CD4-positive, alpha-beta T cell treated with Interleukin-10 for 1 hour (primary cell): ENCODE results near the gene CD59.
"Not testable (repeated sequence)": the region's sequence is repeated elsewhere in the genome, so short reads cannot be mapped to it uniquely, and the experiment has no call there.

Experiments used
- DNase-seq: peaks from one replicate; pipeline ENCODE4 v3.0.0-alpha.2; 2020

Gene CD59

GRCh38 chr11:33664827-33665226 lies 71.4 kb downstream of the CD59 start:
- DNase-seq, result no peak

GRCh38 chr11:33664166-33664565 lies 72.1 kb downstream of the CD59 start:
- no peak for DNase-seq

- DNase-seq, result no peak
Observed at GRCh38 chr11:33663121-33663520, 73.1 kb downstream of the CD59 start.

- not testable (repeated sequence) for DNase-seq
Observed at GRCh38 chr11:33661526-33661925, 74.7 kb downstream of the CD59 start.

GRCh38 chr11:33660962-33661361 lies 75.3 kb downstream of the CD59 start:
- no peak for DNase-seq

GRCh38 chr11:33659370-33660139 lies 76.7 kb downstream of the CD59 start:
- no peak for DNase-seq

- no peak for DNase-seq
Observed at GRCh38 chr11:33658195-33658900, 77.9 kb downstream of the CD59 start.

GRCh38 chr11:33657757-33658156 lies 78.5 kb downstream of the CD59 start:
- DNase-seq, result no peak

- DNase-seq, result no peak
Observed at GRCh38 chr11:33656768-33657167, 79.5 kb downstream of the CD59 start.

GRCh38 chr11:33655842-33656600 lies 80.2 kb downstream of the CD59 start:
- no peak for DNase-seq

GRCh38 chr11:33654594-33654993 lies 81.6 kb downstream of the CD59 start:
- no peak for DNase-seq
